ENCODE results near the gene ATP5F1C.
"Not testable (repeated sequence)": the region's sequence is repeated elsewhere in the genome, so short reads cannot be mapped to it uniquely, and the experiment has no call there.

Gene ATP5F1C

GRCh38 chr10:7794251-7795026 lies 6.5 kb downstream of the ATP5F1C start:
- DNase-seq: no peak

- DNase-seq: no peak
These were observed 7.6 kb downstream of the ATP5F1C start for GRCh38 chr10:7795605-7796004.

GRCh38 chr10:7797582-7797981 lies 9.6 kb downstream of the ATP5F1C start:
- DNase-seq: no peak

GRCh38 chr10:7802606-7803005 lies 14.6 kb downstream of the ATP5F1C start:
- no peak for DNase-seq

- no peak for DNase-seq
These were observed 16.2 kb downstream of the ATP5F1C start for GRCh38 chr10:7804216-7804615.

- no peak for DNase-seq
These were observed 16.8 kb downstream of the ATP5F1C start for GRCh38 chr10:7804741-7805140.

- DNase-seq: no peak
These were observed 20.8 kb downstream of the ATP5F1C start for GRCh38 chr10:7808686-7809267.

- no peak for DNase-seq
These were observed 22.5 kb downstream of the ATP5F1C start for GRCh38 chr10:7810443-7810842.

GRCh38 chr10:7811000-7811399 lies 23.0 kb downstream of the ATP5F1C start:
- no peak for DNase-seq

GRCh38 chr10:7811743-7812142 lies 23.8 kb downstream of the ATP5F1C start:
- DNase-seq: not testable (repeated sequence)

GRCh38 chr10:7813481-7813880 lies 25.5 kb downstream of the ATP5F1C start:
- no peak for DNase-seq

- DNase-seq: no peak
These were observed 29.6 kb downstream of the ATP5F1C start for GRCh38 chr10:7817576-7817975.

GRCh38 chr10:7817984-7818294 lies 30.0 kb downstream of the ATP5F1C start:
- no peak for DNase-seq

- peak; percentile 79 for DNase-seq
These were observed 30.5 kb downstream of the ATP5F1C start, which contains the start of gene TAF3 for GRCh38 chr10:7818295-7819120. Gene TAF3 (plus strand): TSS chr10:7818505. CDS start chr10:7818710, 205 bp downstream.

- no peak for DNase-seq
These were observed 31.1 kb downstream of the ATP5F1C start for GRCh38 chr10:7819121-7819460.

GRCh38 chr10:7824251-7824650 lies 36.3 kb downstream of the ATP5F1C start:
- no peak for DNase-seq

GRCh38 chr10:7826971-7827370 lies 39.0 kb downstream of the ATP5F1C start:
- no peak for DNase-seq

- DNase-seq: no peak
These were observed 41.4 kb downstream of the ATP5F1C start for GRCh38 chr10:7829289-7829834.

GRCh38 chr10:7832060-7832459 lies 44.1 kb downstream of the ATP5F1C start:
- no peak for DNase-seq

GRCh38 chr10:7833210-7833609 lies 45.2 kb downstream of the ATP5F1C start:
- DNase-seq: no peak

- DNase-seq: no peak
These were observed 46.3 kb downstream of the ATP5F1C start for GRCh38 chr10:7834262-7834661.

- DNase-seq: no peak
These were observed 48.6 kb downstream of the ATP5F1C start for GRCh38 chr10:7836571-7836970.

GRCh38 chr10:7846591-7846990 lies 58.6 kb downstream of the ATP5F1C start:
- DNase-seq: no peak
